GM23338 (cell line): ENCODE data around the gene AIMP2. TPM values are rescaled to one million over a fixed set of nuclear protein-coding genes. Genes with fewer than 3 reads are reported as not detected.
"Not testable (repeated sequence)": the region's sequence is repeated elsewhere in the genome, so short reads cannot be mapped to it uniquely, and the experiment has no call there.

ENCODE experiments used
- ATAC-seq: fragments of 200-7000 bp; cut with Tn5 transposase; 3 replicates; pipeline ENCODE4 v1.9.1; 2020
- DNase-seq: peaks from one replicate; pipeline ENCODE4 v3.0.0-alpha.2; 2015; ENCODE audit warnings: low spot score
- H2AFZ ChIP-seq: fragments of 200-600 bp; sonication (generic); 2 replicates; pipeline ENCODE4 v1.8.0; 2016; ENCODE audit warnings: antibody characterized with exemption, mild to moderate bottlenecking, moderate library complexity
- H3F3A ChIP-seq: fragments of 200-600 bp; sonication (generic); replicated peaks from 2 replicates; pipeline ENCODE4 v1.8.0; 2017; ENCODE audit warnings: antibody characterized with exemption, mixed run types, low read depth
- H3K27ac ChIP-seq: fragments of 200-600 bp; sonication (generic); 2 replicates; pipeline ENCODE4 v1.6.1; 2016; ENCODE audit warnings: low read depth
- H3K27me3 ChIP-seq: fragments of 200-600 bp; sonication (generic); 2 replicates; pipeline ENCODE4 v1.8.0; 2016; ENCODE audit warnings: mild to moderate bottlenecking, mixed run types, moderate library complexity; ENCODE audit not compliant: insufficient read depth
- H3K36me3 ChIP-seq: fragments of 200-600 bp; sonication (generic); 2 replicates; pipeline ENCODE4 v1.8.0; 2016; ENCODE audit warnings: mild to moderate bottlenecking; ENCODE audit not compliant: insufficient read depth
- H3K4me1 ChIP-seq: fragments of 200-600 bp; sonication (generic); 2 replicates; pipeline ENCODE4 v1.8.0; 2016; ENCODE audit warnings: mild to moderate bottlenecking, moderate library complexity; ENCODE audit not compliant: insufficient read depth
- H3K4me2 ChIP-seq: fragments of 200-600 bp; sonication (generic); 2 replicates; pipeline ENCODE4 v1.7.1; 2017; ENCODE audit warnings: mixed run types
- H3K4me3 ChIP-seq: fragments of 200-600 bp; sonication (generic); 2 replicates; pipeline ENCODE4 v1.6.1; 2016; ENCODE audit warnings: mixed run types
- H3K79me2 ChIP-seq: fragments of 200-600 bp; sonication (generic); replicated peaks from 2 replicates; pipeline ENCODE4 v1.8.0; 2017; ENCODE audit warnings: mild to moderate bottlenecking; ENCODE audit not compliant: insufficient read depth
- H3K9me2 ChIP-seq: fragments of 200-600 bp; sonication (generic); 2 replicates; pipeline ENCODE4 v1.8.0; 2017; ENCODE audit not compliant: insufficient read depth
- H4K20me1 ChIP-seq: fragments of 200-600 bp; sonication (generic); replicated peaks from 2 replicates; pipeline ENCODE4 v1.8.0; 2017; ENCODE audit warnings: mild to moderate bottlenecking; ENCODE audit not compliant: insufficient read depth
- H3K27ac Mint-ChIP-seq: 2 replicates; pipeline ENCODE4 v1.8.0; 2020; ENCODE audit warnings: inconsistent platforms, mild to moderate bottlenecking, moderate library complexity, mixed read lengths
- H3K27me3 Mint-ChIP-seq: 3 replicates; pipeline ENCODE4 v1.8.0; 2022; ENCODE audit warnings: low read depth, mild to moderate bottlenecking, moderate library complexity, mixed read lengths, inconsistent platforms; ENCODE audit not compliant: insufficient read depth, poor library complexity
- H3K36me3 Mint-ChIP-seq: 3 replicates; pipeline ENCODE4 v1.8.0; 2021; ENCODE audit warnings: low read depth, mild to moderate bottlenecking, inconsistent platforms, moderate library complexity, mixed read lengths
- H3K4me1 Mint-ChIP-seq: 3 replicates; pipeline ENCODE4 v1.8.0; 2020; ENCODE audit warnings: mild to moderate bottlenecking, inconsistent platforms, mixed read lengths
- H3K4me3 Mint-ChIP-seq: 3 replicates; pipeline ENCODE4 v1.8.0; 2021; ENCODE audit warnings: moderate library complexity, mild to moderate bottlenecking, inconsistent platforms, mixed read lengths
- H3K9me3 Mint-ChIP-seq: 3 replicates; pipeline ENCODE4 v1.8.0; 2020; ENCODE audit warnings: moderate library complexity, mild to moderate bottlenecking, inconsistent platforms, mixed read lengths
- JUNB ChIP-seq: IDR thresholded peaks from one replicate; pipeline ENCODE4 v1.6.1; 2016; ENCODE audit warnings: antibody characterized with exemption; ENCODE audit not compliant: unreplicated experiment
- POLR2AphosphoS5 ChIP-seq: IDR thresholded peaks from 2 replicates; pipeline ENCODE4 v1.6.1; 2016; ENCODE audit warnings: antibody characterized with exemption, low read depth
- ZNF114 ChIP-seq: fragments of 250-450 bp; sonication (Bioruptor Pico); IDR thresholded peaks from 2 replicates; pipeline ENCODE4 v1.5.0; 2020; ENCODE audit warnings: mild to moderate bottlenecking, moderate library complexity
- ZNF462 ChIP-seq: fragments of 250-450 bp; sonication (Bioruptor Pico); IDR thresholded peaks from 2 replicates; pipeline ENCODE4 v1.5.0; 2020; ENCODE audit warnings: mild to moderate bottlenecking, moderate library complexity
- polyA plus RNA-seq: library from polyadenylated mRNA; unstranded; fragments of >200 nt; fragmentation: Nextera tagmentation; extraction: Ambion mirVana; gene quantifications from 2 replicates; pipeline ENCODE4 v1.2.1, GENCODE V29; 2016
- total RNA-seq: library from RNA; depleted of rRNA; stranded (reverse); fragments of >200 nt; shearing (Covaris generic); gene quantifications from 2 replicates; pipeline ENCODE4 v1.2.3, GENCODE V29; 2014

Gene AIMP2
- total and polyA plus RNA-seq, 2 experiments from 2014 or later = 86.6 to 113 TPM

GRCh38 chr7:6049780-6050179 is 40.7 kb downstream of the AIMP2 start:
- Histone ChIP-seq H2AFZ (no peak overlapping the region), H3K4me2 (no peak overlapping the region), H3F3A (no peaks in the 10 kb centered on the region), H3K4me1 (no peaks in the 10 kb centered on the region), H4K20me1 (peaks cover 15% of the 10 kb centered on the region), H3K79me2 (peaks cover 14% of the 10 kb centered on the region), H3K36me3 (peaks cover 60% of the 10 kb centered on the region), H3K9me2 (no peaks in the 10 kb centered on the region), H3K27ac (no peak overlapping the region), H3K4me3 (no peak overlapping the region), H3K27me3 (no peaks in the 10 kb centered on the region)
- Mint-ChIP-seq H3K27me3 (no peaks in the 10 kb centered on the region), H3K27ac (no peak overlapping the region), H3K36me3 (peaks cover 60% of the 10 kb centered on the region), H3K9me3 (no peaks in the 10 kb centered on the region), H3K4me1 (no peaks in the 10 kb centered on the region; the same call in 2 of the 3 replicates), H3K4me3 (no peak overlapping the region)
- no peak for TF ChIP-seq JUNB
- no peak for TF ChIP-seq POLR2AphosphoS5
- no peak for TF ChIP-seq ZNF462 (CRISPR knock-in tag)
- no peak for TF ChIP-seq ZNF114 (CRISPR knock-in tag)
- no peak for ATAC-seq
- no peak for DNase-seq

GRCh38 chr7:6051185-6051584 is 42.1 kb downstream of the AIMP2 start:
- H3K27ac Mint-ChIP-seq, ATAC-seq, H3K9me2 ChIP-seq, H3K4me1 ChIP-seq, H3K27me3 ChIP-seq, H2AFZ ChIP-seq, H3K4me2 ChIP-seq, H3K9me3 Mint-ChIP-seq, H3K4me1 Mint-ChIP-seq, H3K4me3 ChIP-seq, H3K27ac ChIP-seq, H3K4me3 Mint-ChIP-seq, H3K27me3 Mint-ChIP-seq, DNase-seq, H3F3A ChIP-seq: not testable (repeated sequence)
- H3K36me3 Mint-ChIP-seq = peaks cover 53% of the 10 kb centered on the region
- Histone ChIP-seq H3K36me3 (peaks cover 50% of the 10 kb centered on the region), H4K20me1 (peaks cover 23% of the 10 kb centered on the region), H3K79me2 (peaks cover 28% of the 10 kb centered on the region)
